Hypothalamus (tissue), 51 donors: ENCODE measurements around the gene ACOX3.
"Not testable (repeated sequence)": the region's sequence is repeated elsewhere in the genome, so short reads cannot be mapped to it uniquely, and the experiment has no call there.

Experiments
- DNase-seq, 51 donors: peaks; one replicate each; lab custom pipeline; 2025; lab: John Stamatoyannopoulos, UW

Gene ACOX3

DNA sequence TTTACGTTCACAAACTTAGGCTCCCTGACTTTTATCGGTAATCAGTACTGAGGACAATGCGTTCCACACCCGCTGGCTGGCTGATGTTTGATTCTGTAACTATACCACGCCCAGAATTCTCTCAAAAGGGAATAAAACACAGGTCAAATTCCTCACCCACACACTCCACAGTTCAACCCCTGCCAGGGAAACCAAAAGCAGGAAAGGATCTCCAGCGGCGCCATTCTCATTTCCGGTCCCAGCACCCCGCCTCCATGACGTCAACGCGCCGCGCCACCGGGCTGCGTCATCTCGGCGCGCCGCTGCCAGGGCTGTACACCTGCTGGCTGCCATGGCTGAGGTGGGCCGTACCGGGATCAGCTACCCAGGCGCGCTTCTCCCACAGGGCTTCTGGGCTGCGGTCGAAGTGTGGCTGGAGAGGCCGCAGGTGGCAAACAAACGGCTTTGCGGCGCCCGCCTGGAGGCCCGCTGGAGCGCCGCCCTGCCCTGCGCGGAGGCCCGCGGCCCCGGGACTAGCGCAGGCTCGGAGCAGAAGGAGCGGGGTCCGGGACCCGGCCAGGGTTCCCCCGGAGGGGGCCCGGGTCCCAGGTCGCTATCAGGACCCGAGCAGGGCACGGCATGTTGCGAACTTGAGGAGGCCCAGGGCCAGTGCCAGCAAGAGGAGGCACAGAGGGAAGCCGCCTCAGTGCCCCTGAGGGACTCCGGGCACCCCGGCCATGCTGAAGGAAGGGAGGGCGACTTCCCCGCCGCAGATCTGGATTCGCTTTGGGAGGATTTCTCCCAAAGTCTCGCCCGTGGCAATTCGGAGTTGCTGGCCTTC lies at the start of gene ACOX3, which contains the start of gene TRMT44:
Gene ACOX3 (minus strand): TSS at position 232 of the 820 bp plus-strand sequence. CDS start 24,202 bp downstream, outside the sequence.
Gene TRMT44 (plus strand): TSS at position 286 of the 820 bp plus-strand sequence. CDS start 46 bp downstream, at position 332.
- DNase-seq, result peak; percentile 63 to 94 (median 84)

DNA sequence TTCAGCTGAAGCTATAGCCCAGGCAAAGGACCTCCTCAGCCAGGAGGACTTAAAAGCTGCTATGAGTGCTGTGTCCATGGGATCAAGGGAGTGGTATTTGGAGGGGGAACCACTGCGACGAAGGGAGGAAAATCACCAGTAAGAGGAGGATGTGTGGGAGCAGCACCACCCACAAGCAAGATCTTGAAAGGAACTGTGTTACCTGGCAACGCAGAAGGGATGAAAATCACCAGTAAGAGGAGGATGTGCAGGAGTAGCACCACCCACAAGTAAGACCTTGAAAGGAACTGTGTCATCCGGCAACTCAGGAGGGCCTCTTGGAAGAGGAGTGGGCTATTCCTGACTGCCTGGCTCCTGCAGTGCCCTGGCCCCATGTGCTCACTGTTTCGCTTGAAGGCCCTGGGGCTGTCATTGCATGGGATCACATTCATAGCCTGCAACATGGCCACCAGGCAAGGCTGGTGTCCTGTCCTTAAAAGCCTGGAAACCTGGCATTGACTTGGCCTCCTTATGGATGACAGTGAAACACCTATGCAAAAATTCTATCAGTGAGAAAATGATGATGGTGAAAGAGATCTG lies 48.4 kb upstream of the ACOX3 start:
- peak in 2 of 51 donors; percentile 30 to 32 for DNase-seq

- not testable (repeated sequence) for DNase-seq
Observed at GRCh38 chr4:8486643-8487042, 46.1 kb upstream of the ACOX3 start.

GRCh38 chr4:8480221-8480620 lies 39.7 kb upstream of the ACOX3 start:
- DNase-seq, result no peak

- DNase-seq, result no peak
Observed at GRCh38 chr4:8478801-8479744, 38.5 kb upstream of the ACOX3 start.

- no peak for DNase-seq
Observed at GRCh38 chr4:8478371-8478770, 37.8 kb upstream of the ACOX3 start.

DNA sequence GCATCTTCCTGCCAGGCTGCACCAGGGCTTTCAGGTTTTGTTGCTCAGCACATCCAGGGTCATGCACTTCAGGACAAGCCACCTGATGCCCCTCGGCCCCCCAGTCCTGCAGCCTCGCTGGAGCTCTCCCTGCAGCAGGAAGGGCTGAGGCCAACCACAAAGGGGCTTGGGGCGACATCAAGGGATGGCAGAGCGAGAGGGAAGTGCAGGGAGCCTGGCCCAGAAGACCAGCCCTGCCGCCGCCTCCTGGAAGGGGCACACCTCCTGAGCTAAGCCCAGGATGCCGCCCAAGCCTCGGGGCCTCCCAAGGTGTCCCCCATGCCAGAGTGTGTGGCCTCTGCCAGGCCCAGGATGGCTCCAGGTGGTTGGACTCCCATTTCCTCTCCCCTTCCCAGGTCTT lies 37.2 kb upstream of the ACOX3 start:
- no peak for DNase-seq

- no peak for DNase-seq
Observed at GRCh38 chr4:8477095-8477635, 36.6 kb upstream of the ACOX3 start.

- no peak for DNase-seq
Observed at GRCh38 chr4:8475751-8476575, 35.4 kb upstream of the ACOX3 start.

DNA sequence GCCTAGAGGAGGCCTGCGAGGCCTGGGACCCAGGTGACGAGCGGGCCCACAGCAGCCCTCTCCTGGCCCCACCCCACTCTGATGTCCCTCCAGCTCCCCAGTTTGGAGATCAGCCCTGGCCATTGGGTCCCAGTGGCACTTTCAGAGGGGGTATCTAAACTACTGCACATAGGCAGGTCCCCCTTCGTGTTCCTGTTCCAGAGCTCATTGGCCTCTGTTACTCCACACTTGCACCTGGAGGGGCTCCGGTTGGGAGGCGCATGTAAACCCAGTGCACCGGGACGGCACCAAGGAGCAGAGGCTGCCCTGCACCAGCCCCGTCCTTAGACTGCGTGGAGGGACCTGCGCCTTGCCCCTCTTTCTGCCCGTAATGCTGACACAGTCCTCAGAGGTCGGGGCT lies 34.3 kb upstream of the ACOX3 start:
- no peak for DNase-seq

DNA sequence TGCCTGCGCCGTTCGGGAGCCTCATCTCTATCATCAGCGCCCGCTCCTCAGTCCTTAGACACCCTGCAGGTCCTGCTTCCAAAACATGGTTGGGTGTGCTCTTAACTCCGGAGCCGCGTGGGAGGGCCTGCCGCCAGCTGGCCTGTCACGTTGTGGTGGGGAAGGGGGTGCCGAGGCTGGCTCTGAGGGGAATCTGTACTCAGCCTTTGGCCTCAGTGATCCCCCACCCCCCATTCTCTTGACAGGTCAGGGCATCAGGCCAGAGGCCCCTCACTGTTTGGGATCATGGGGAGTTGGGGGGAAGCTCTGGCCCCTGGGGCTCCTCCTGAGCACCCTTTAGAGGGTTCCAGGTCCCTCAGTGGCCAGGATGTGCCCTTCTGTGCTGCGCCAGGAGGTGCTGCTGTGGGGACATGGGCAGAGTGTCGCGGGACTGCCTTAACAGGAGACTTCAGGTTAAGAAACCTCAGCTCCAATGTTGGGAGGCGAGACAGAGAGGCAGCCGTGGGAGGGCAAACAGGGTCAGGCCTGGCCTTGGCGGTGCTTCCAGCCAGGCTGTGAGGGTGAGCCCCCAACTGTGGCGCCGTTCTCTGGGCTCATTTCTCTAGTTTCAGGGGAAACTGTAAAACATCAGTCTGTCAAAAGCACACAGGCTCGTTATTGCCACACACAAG lies 33.5 kb upstream of the ACOX3 start:
- no peak for DNase-seq

- no peak for DNase-seq
Observed at GRCh38 chr4:8473198-8473919, 32.8 kb upstream of the ACOX3 start.

- no peak for DNase-seq
Observed at GRCh38 chr4:8472689-8473197, 32.2 kb upstream of the ACOX3 start.

- no peak for DNase-seq
Observed at GRCh38 chr4:8472158-8472688, 31.7 kb upstream of the ACOX3 start.

- no peak for DNase-seq
Observed at GRCh38 chr4:8471211-8471875, 30.8 kb upstream of the ACOX3 start.

- DNase-seq, result no peak
Observed at GRCh38 chr4:8470451-8471024, 30.0 kb upstream of the ACOX3 start.

GRCh38 chr4:8469550-8469949 lies 29.0 kb upstream of the ACOX3 start:
- DNase-seq, result no peak
